GM10248 (cell line): ENCODE measurements around the gene FNDC3B.

Experiments used
- CTCF ChIA-PET: fragments of 300-600 bp; sonication (Branson Sonifier 250); formaldehyde crosslinking; extraction: SDS; loops from one replicate; lab custom pipeline; 2021; ENCODE audit warnings: antibody characterized with exemption; lab: Yijun Ruan, JAX
- POLR2A ChIA-PET: fragments of 350-650 bp; sonication (Branson Sonifier 250); formaldehyde crosslinking; extraction: SDS; loops from one replicate; lab custom pipeline; 2020; ENCODE audit warnings: antibody characterized with exemption; lab: Yijun Ruan, JAX
- DNase-seq: peaks from one replicate; pipeline ENCODE4 v3.0.0; 2012; ENCODE audit errors: extremely low spot score
- CTCF ChIP-seq: IDR thresholded peaks from 2 replicates; pipeline ENCODE4 v1.5.1; 2012; ENCODE audit warnings: mild to moderate bottlenecking, low read depth; ENCODE audit errors: extremely low read depth, missing control alignments, control extremely low read depth

The FNDC3B gene

GRCh38 chr3:172405914-172406313, 366.5 kb downstream of the FNDC3B start:
- CTCF ChIA-PET = no interaction called here
- POLR2A ChIA-PET = no interaction called here
- no peak for TF ChIP-seq CTCF

GRCh38 chr3:172407872-172408271, 368.5 kb downstream of the FNDC3B start:
- no peak for DNase-seq
- ChIA-PET POLR2A (no interaction called here), CTCF (no interaction called here)
- no peak for TF ChIP-seq CTCF

More at GRCh38 chr3:172405914-172406313, 366.5 kb downstream of the FNDC3B start:
- no peak for DNase-seq

- no peak for TF ChIP-seq CTCF
- ChIA-PET POLR2A (interaction anchor here (0.7 to 0.9 kb wide), 2 partner anchors 10 to 103 kb away, joined by 3 read pairs; no protein-coding TSS in a partner anchor), CTCF (interaction anchor here (1.0 kb wide), 1 partner anchor 8 kb away, joined by 3 read pairs; no protein-coding TSS in a partner anchor)
- no peak for DNase-seq
These were observed 371.5 kb downstream of the FNDC3B start for GRCh38 chr3:172410702-172411477.

- no peak for DNase-seq
- ChIA-PET CTCF (interaction anchor here (1.0 kb wide), 1 partner anchor 8 kb away, joined by 3 read pairs; no protein-coding TSS in a partner anchor), POLR2A (no interaction called here)
- no peak for TF ChIP-seq CTCF
These were observed 372.1 kb downstream of the FNDC3B start for GRCh38 chr3:172411478-172411947.

GRCh38 chr3:172415323-172415722, 375.9 kb downstream of the FNDC3B start:
- no peak for TF ChIP-seq CTCF
- DNase-seq = no peak
- POLR2A ChIA-PET = no interaction called here
- CTCF ChIA-PET = interaction anchor here (1.5 kb wide), 1 partner anchor 11 kb away, joined by 6 read pairs; no protein-coding TSS in a partner anchor

- DNase-seq = no peak
- POLR2A ChIA-PET = no interaction called here
- TF ChIP-seq CTCF = no peak
- CTCF ChIA-PET = no interaction called here
These were observed 398.3 kb downstream of the FNDC3B start for GRCh38 chr3:172437713-172438112.
